NB4 (cell line): ENCODE measurements around the gene SLC12A7.
A peak's percentile ranks its signal among the peaks of the same experiment; 100 is the strongest.

Source experiments
- DNase-seq: peaks from one replicate; pipeline ENCODE4 v3.0.0; 2010; ENCODE audit warnings: low read depth
- H3K4me3 ChIP-seq: one replicate; pipeline ENCODE4 v1.5.1; 2011; ENCODE audit warnings: mild to moderate bottlenecking, low read depth, low read length, moderate library complexity
- CTCF ChIP-seq: IDR thresholded peaks from one replicate; pipeline ENCODE4 v1.5.1; 2012; ENCODE audit warnings: low read depth, low read length
- MAX ChIP-seq: IDR thresholded peaks from 2 replicates; pipeline ENCODE4 v1.6.1; 2011; ENCODE audit warnings: low read depth, low read length
- MYC ChIP-seq: IDR thresholded peaks from 2 replicates; pipeline ENCODE4 v1.6.1; 2011; ENCODE audit warnings: low read depth, low read length
- POLR2A ChIP-seq: IDR thresholded peaks from 2 replicates; pipeline ENCODE4 v1.6.1; 2011; ENCODE audit warnings: mild to moderate bottlenecking; ENCODE audit not compliant: insufficient read length; ENCODE audit errors: extremely low read depth

The SLC12A7 gene

GRCh38 chr5:1107167-1108022 is 4.5 kb downstream of the SLC12A7 start:
- DNase-seq, result no peak
- TF ChIP-seq CTCF, result no peak
- no peak for TF ChIP-seq MYC
- no peak for TF ChIP-seq POLR2A
- no peak for TF ChIP-seq MAX
- no peak overlapping the region for H3K4me3 ChIP-seq

- no peak for TF ChIP-seq MYC
- TF ChIP-seq MAX, result no peak
- no peak for TF ChIP-seq CTCF
- TF ChIP-seq POLR2A, result no peak
- H3K4me3 ChIP-seq, result no peak overlapping the region
- no peak for DNase-seq
These were observed 5.3 kb downstream of the SLC12A7 start for GRCh38 chr5:1106385-1107166.

GRCh38 chr5:1105350-1106265 is 6.3 kb downstream of the SLC12A7 start:
- peak; percentile 71 for DNase-seq
- no peak overlapping the region for H3K4me3 ChIP-seq
- TF ChIP-seq MYC (peak; percentile 47; the same call in 1 of the 2 replicates), MAX (no peak)

GRCh38 chr5:1104327-1105006 is 7.4 kb downstream of the SLC12A7 start:
- H3K4me3 ChIP-seq, result no peak overlapping the region
- no peak for DNase-seq
- TF ChIP-seq MAX (no peak), POLR2A (no peak), MYC (no peak), CTCF (no peak)

GRCh38 chr5:1103505-1104326 is 8.1 kb downstream of the SLC12A7 start:
- H3K4me3 ChIP-seq, result no peak overlapping the region
- DNase-seq, result no peak
- TF ChIP-seq MYC (no peak), POLR2A (no peak), MAX (no peak), CTCF (no peak)
